Middle frontal gyrus (tissue), 1 donor: ENCODE results near the gene ZC3H18.
"Not testable (repeated sequence)": the region's sequence is repeated elsewhere in the genome, so short reads cannot be mapped to it uniquely, and the experiment has no call there.

Experiments used
- DNase-seq: peaks from one replicate; pipeline ENCODE4 v3.0.0-alpha.2; 2015; ENCODE audit warnings: low spot score; ENCODE audit errors: extremely low spot score

The ZC3H18 gene

DNA sequence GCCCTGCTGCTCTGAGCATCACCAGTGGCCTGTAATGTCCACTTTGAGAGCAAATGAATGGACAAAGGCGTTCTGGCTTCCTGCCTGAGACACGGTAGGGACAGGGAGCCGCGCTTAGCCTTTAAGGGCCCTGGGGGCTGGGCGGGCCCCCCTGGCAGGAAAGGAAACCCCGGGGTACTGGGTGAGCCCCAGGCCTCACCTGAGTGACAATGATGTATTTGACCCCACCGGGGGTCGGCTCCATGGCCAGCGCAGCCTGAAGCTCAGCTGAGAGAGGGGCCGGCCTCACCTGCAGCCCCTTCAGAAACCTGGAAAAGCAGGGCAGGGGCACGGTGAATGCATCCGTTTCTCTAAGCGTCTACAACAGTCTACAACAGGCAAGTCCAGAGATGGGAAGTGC, 82.9 kb downstream of the ZC3H18 start:
- no peak for DNase-seq

DNA sequence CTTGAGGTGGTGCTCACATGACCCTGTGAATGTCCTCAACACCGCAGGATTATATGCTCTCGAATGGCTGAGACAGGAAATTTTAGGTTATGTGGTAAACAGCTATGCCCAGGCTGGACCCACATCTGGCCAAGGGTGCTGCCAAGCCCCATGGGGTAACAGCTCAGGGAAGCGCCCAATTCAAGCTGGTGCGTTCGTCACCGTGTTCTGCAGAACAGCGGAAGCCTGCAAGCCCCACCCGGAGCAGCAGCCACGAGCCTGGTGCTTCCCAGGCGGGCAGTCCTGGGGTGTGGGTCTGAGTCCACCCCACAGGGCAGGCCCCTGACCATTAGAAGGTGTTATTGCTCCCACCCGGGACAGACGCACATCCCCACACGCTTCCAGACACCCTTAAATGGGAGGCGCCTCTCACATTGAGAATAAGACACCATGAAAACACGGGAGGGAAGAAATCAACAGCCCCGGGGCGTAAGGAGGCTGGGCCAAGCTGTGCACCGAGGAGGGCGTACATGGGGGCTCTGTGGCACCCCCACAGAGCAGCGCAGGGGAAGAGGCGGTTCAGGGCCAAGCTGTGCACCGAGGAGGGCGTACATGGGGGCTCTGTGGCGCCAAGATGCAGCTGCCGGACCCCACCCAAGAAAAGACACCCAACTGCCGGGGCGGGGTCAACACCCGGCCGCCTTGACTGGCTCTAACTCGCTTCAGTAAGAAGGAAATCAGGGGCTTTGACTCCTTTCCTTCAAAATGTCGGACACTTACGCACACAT, 83.6 kb downstream of the ZC3H18 start:
- no peak for DNase-seq

DNA sequence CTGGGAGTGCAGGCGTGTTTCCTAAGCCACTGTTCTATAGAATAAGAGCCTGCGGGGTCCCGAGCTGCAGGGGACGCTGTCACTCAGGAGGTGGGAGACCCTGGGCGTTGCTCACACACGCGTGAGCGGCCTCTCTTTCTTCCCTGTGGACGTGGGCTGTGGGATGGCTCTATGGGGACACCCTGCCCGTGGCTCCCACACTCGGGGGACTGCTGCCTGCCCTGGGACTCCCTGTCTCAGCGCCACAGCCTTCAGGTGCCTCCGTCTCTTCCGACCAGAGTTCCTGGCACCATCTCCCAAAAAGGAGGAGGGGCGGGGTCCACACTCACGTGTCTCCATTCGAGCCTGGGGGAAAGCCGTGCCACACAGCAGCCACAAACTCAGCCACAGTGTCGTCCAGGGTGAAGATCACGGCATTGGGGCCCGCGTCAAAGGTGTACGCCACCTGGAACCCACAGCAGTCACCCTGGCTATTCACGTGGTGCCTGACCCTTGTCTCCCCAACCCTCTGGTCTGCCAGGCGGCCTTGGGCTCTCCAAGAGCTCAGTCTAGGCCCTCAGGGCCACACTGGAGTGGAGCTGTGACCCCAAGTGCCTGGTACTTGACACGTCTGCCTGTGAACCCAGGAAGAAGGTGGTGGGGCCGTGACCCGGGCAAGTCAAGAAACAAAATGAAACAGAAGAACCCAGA, 84.3 kb downstream of the ZC3H18 start:
- no peak for DNase-seq

DNA sequence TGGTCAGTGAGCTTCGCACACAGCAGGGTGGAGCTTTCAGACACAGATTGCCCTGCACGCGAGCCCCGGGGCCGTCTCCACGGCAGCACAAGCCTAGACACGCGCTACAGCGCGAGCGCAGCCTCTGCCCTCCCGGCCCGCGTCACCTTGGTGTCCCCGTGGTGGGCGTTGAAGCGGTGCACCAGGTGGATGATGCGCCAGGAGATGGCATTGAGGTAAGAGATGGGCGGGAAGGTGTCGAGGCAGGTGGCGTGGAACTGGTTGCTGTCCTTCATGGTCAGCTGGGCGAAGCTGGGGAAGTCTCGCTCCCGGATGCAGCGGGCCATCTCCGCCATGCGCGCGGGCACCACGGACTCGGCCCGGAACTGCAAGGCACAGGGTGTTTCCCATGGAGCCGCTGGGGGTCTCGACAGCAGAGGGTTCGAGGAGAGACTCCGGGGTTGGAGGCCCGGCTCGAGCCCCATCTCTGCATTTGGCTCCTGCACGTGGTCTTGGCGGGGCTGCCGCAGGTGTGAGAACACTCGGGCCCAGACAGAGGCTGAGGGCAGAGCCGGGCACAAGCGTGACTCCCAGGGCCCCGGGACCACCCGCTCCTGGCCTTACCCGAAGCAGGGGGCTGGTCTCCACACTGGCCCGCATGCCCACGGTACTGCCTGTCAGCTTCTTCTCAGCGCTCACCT, 85.0 kb downstream of the ZC3H18 start:
- DNase-seq: no peak

DNA sequence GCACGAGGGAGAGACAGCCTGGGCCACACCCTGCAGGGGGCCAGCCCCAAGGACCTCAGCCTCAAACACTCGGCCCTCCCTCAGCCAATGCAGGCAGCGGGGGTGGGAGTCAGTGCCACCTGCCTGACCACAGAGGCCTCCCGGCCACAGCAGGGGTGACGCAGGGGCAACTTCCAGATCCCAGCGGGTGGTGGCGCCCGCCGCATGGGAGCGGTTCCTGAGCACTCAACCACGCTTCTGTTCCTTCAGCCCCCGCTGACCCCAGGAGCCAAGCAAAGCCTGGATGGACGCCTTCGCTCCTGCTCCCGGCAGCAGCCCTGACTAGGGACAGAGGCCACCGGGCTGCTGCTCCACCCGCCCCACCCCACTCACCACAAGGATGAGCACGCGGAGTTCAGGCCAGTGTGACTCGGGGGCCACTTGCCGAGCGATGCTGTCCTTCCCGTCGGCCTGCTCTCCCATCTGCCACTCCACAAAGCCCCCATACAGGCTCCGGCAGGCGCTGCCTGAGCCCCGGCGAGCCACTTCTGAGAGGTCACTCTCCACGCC, 85.6 kb downstream of the ZC3H18 start:
- DNase-seq: no peak

DNA sequence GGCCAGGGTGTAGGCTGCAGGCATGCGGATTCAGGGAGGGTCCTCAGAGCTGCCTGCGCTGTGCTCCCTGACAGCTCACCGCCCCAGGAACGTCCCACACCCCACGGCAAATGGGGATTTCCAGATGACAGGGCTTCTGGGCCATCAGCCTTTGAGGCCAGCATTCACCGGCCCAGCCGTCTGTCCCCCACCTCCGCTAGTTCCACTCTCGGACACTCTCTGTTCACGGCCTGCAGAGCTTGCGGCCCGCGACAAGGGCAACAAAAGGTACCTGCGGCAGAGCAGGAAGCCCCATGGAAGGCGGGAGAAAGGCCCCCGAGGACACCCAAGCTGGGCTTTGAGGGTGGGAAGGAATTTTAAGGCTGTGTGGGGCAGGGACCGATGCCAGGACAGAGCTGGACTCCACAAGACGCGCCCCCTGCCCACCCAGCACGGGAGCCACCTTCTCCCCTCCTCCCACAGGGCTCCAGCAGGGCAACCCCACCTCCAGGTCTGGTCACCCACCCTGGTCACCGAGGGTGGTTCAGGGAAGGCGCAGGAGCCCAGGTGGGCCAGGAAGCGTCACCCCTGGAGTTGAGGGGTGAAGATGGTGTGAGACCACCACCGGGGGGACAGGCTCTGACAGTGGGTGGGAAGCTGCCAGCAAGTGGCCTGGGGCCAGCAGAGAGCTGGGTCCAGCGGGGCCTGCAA, 86.2 kb downstream of the ZC3H18 start:
- DNase-seq: no peak

DNA sequence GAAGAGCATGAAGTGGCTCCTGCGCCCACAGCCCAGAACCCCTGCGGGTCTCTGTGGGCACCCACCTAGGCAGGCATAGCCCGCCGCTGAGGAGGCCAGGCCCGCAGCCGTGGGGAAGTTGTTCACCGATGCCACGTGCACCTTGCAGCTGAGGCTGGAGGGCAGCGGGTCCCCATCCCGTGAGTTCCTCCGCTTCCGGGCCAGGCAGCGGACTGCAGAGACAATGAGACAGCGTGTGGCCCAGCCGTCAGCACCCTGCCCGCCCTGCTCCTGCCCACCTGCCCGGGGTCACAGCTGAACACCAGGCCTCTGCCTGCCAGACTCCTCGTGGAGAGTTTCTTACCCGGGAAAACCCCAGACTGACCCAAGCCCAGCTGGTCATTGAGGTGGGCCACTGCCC, 87.2 kb downstream of the ZC3H18 start:
- no peak for DNase-seq

DNA sequence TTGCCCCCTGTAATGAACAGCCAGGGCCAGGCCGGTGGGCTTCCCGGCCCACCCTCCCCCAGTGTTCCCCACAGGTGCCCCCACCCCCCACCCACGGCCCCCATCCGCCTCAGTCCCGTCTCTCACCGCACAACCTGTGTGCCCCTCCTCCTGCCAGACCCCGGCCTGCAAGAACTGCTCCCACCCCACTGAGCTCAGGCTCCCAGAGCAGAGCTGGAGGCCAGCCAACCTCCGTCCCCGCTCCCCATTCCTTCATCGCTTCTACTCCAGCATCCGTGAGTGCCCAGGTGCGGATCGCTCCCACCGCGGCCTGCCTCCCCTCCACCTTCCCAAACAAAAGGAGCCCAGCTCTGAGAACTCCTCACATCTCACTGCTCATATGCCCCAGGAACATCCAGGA, 88.5 kb downstream of the ZC3H18 start:
- no peak for DNase-seq

DNA sequence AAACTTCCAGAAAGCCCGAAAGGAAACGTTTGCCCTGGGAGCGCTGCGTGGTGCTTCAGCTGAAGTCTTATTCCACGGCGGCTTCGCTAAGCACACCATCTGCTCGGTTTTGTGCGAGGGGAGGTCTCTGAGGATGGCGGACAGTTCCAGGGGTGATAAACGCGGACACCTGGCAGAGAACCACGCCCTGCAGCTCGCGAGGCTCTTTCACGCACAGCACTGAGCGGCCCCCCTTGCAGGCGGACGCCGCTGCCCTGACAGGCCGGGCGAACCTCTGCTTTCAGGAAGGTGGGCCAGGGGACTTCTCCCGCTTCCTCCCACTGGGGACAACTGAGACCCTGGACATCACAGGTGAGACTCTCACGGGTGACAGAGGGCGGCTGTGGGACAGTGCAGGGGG, 89.0 kb downstream of the ZC3H18 start:
- no peak for DNase-seq

DNA sequence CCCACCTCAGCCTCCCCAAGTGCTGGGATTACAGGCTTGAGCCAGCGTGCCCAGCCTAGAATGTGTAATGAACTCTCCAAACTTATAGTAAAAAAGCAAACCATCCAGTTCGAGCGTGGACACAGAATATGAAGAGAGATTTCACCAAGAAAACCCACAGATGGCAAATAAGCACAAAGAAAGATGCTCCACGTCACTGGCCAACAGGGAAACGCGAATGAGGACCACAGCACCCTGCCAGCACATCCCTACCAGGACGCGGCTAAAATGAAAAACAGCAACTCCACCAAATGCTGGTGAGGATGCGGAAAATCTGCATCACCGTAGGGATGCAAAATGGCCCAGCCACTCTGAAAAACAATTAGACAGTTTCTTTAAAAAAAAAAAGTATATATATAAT, 91.3 kb downstream of the ZC3H18 start:
- DNase-seq: no peak

DNA sequence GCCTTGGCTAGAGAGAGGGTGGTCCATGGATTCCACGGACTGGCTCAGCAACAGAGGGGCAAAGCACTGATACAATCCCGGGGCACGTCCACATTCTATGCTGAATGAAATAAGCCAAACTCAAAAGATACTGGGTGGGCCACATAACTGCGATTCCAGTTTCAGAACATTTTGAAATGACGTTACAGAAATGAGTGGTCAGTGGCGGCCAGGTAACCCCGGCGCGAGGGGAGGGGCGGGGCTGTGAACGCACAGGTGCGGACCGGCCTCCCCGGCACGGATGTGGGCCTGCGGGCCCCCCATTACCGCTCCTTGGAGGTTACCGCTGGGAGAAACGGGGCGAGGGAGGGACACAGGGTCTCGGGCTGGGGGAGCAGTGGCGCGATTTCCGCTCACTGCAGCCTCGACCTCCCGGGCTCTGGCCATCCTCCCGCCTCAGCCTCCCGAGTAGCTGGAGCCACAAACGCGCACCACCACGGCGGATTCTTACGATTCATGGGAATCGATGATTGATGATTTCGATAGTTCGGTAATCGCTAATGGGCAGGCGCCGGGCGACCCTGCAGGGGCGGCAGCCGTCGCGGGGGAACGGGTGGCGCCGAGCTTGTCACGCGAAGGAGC, 92.1 kb downstream of the ZC3H18 start:
- DNase-seq: no peak

DNA sequence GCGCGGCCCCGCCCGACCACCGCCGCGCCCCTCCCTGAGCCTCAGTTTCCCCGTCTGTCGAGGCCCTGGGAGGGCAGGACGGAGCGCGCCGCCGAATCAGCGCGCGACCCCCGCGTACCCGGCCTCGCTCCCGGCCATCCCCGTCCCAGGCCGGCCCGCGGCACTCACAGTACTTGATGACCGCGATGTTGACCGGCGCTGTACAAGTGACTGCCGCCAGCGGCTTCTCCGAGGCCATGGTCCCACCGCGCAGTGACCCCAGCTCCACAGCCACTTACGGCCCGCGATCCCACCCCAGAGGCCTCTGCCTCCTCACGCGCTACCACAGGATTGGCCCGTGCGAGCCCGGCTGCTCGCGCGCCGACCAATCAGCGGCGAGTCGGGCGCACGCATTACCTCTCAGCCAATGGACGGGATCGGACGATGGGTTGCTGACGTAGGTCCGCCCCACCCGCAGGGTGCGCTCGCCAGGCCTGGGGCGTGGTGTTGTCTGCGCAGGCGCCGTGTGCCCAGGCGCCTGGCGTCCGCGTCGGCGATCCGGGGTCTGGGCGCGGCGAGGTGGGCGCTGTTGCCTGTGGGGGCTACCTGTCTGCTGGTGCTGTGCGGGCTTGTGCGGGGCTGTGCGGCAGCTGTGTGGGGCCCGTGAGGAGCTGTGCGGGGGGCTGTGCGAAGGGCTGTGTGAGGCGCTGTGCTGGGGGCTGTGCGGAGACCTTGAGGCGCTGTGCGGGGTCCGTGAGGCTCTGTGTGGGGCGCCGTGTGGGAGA, 92.8 kb downstream of the ZC3H18 start, which contains the start of gene MVD:
TSS of gene MVD (minus strand) at position 249 of the 764 bp plus-strand sequence. CDS start at position 238, 11 bp downstream.
- DNase-seq: peak; percentile 97

DNA sequence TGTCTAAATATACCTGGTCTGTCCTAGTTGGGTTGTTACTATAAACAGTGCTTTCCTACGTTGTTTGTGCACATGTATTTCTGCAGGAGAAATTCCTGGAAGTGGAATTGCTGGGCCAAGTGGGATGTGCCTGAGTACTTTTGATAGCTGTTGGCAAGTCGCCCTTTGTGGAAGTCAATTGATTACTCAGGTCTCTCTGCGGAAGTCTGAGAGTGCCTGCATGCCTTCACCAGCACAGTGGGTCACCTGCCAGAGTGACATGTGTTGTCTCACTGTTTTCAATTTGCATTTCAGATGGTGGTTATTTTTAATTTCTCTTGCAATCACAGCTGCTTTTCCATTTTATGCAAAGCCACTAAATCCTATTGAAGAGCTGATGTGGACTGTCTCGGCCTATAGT, 94.9 kb downstream of the ZC3H18 start:
- DNase-seq: no peak

DNA sequence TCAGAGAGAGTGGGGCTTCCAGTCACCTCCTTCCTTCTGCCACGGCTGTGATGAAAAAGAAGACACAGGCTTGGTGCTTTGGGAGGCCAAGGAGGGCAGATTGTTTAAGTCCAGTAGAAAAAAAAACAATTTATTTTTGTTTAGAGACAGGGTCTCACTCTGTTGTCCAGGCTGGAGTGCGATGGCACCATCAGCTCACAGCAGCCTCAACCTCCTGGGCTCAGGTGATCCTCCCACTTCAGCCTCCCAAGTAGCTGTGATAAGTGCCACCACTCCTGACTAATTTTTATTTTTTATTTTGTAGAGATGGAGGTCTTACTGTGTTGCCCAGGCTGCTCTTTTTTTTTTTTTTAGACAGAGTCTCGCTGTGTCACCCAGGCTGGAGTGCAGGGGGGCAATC, 95.4 kb downstream of the ZC3H18 start:
- no peak for DNase-seq

DNA sequence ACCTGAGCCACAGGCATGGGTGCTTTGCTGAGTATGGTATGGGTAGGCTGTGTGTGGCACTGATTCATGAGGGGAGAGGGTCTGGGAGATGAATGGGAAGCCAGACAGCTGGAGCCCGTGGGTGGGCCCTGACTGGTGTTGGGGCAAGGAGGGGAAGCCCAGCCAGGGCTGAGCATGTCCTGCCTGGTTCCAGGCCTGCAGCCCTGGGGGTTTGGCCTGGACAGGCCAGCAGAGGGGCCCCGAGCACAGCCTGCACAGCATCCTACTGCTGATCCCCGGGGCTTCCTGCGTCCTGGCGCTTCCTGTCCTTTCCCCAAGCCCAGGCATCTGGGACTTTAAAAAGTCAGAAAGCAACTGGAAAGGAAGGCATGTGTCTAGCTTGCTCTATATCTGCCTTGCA, 97.3 kb downstream of the ZC3H18 start:
- DNase-seq: no peak

DNA sequence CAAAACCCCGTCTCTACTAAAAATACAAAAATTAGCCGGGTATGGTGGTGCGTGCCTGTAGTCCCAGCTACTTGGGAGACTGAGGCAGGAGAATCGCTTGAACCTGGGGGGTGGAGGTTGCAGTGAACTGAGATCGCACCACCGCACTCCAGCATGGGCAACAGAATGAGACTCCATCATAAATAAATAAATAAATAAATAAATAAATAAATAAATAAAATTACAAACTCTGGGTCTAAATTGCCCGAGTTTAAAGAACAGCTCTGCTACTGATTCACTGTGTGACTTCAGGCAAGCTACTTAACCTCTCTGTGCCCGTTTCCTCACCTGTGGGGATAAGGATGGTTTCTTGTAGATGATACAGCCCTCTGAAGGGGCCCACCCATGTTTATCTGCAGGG, 99.3 kb downstream of the ZC3H18 start:
- not testable (repeated sequence) for DNase-seq

DNA sequence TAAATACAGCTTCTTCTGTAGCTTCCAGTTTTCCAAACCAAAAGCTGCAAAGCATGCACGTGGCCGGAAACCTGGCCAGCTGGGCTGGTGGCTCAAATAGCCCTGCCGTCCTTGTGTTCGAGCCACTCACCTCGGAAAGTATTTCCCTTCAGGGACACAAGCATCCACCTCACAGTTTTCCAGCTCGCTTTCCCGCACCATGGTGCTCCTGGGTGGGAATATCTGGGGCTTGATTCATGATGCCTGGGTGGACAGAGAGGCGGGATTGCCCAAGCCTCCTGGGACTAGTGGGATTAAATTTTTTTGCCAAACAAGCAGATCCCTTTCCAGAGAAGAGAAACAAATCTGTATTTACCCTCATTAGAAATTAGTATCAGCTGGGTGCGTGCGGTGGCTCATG, 99.8 kb downstream of the ZC3H18 start:
- DNase-seq: no peak

DNA sequence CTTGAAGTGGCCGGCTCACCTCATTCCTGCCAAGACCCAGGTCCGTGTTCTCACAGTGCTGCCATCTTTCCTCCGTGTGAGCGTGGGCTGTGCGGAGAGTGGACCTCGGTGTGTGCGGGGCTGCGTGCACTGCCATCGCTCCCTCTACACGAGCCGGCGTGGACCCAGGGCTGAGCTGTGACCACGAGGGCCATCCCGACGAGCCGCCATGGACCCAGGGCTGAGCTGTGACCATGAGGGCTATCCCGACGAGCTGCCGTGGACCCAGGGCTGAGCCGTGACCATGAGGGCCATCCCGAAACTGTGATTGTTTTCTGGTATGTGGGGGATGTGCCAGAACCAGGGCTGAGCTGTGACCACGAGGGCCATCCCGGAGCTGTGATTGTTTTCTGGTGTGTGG, 101.6 kb downstream of the ZC3H18 start:
- DNase-seq: no peak

DNA sequence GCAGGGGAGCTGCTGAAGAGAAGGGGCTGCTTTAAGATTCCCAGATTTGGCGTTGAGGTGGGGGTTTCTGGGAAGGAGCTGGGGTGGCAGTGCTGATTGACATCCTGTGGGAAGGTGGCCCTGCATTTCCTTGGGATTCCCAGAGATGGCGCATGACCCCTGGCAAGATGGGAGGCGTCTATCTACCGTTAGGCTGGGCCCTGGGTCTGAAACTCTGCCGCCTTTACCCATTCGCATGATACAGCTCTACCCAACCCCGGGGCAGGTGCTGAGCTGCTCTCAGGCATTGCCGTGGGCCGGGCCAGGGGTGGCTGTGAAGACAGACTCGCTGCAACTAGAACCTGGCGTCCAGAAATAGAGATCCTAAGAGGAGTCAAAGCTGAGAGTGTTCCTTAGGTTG, 102.6 kb downstream of the ZC3H18 start:
- DNase-seq: no peak

DNA sequence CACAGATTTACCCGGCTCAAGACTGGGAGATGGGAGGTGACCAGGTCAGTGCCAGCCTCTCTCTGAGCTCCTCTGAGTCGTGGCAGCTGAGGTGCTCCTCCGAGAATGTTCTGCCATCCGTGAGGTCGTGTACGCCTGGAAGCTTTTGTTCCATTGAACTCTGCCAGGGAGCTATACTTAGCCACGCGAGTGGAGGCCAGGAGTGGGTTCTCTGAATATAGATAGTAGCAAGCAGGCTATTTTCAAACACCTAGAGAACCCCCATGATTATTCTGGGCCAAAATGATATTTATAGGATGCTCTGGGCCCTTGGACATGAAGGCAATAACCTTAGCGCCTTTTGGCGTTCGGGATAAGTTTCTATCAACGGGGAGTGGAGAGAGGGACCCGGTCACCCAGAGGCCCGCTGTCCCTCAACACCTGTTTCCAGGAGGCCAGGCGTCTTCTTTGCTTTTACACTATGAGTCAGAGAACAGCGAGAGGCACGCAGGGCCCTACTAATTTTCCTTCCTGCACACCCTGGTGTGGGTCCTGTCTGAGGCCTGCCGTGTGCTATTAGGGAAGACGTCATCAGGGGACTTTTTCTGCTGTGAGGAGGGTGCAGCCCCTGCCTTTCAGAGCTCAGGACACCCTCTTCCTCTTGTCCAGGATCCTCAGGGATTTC, 103.6 kb downstream of the ZC3H18 start:
- no peak for DNase-seq
